SK-N-SH (cell line): ENCODE measurements around the gene WBP2. TPM values are rescaled to one million over a fixed set of nuclear protein-coding genes. Genes with fewer than 3 reads are reported as not detected.

ENCODE experiments used
- CTCF ChIA-PET: fragments of 300-600, 350-600 bp; formaldehyde crosslinking; extraction: SDS; loops from one replicate; lab custom pipeline; 2021; lab: Yijun Ruan, JAX
- POLR2A ChIA-PET: fragments of 350-600 bp; sonication (Branson Sonifier 250); formaldehyde crosslinking; extraction: SDS; loops from one replicate; lab custom pipeline; 2020; ENCODE audit warnings: antibody characterized with exemption, inconsistent platforms; lab: Yijun Ruan, JAX
- DNase-seq: peaks from one replicate; pipeline ENCODE4 v3.0.0; 2012
- H2AFZ ChIP-seq: fragments of 200-600 bp; sonication (generic); 2 replicates; pipeline ENCODE4 v1.8.1; 2016; ENCODE audit warnings: antibody characterized with exemption, mild to moderate bottlenecking, low read depth
- H3F3A ChIP-seq: fragments of 200-600 bp; sonication (generic); replicated peaks from 2 replicates; pipeline ENCODE3; 2016; ENCODE audit warnings: antibody characterized with exemption, mild to moderate bottlenecking; ENCODE audit not compliant: insufficient read depth
- H3K27ac ChIP-seq, 2 experiments: fragments of 200-500 bp in 1 of 2; fragments of 200-600 bp in 1 of 2; sonication (Bioruptor generic) in 1 of 2; sonication (generic), shearing (Covaris generic) in 1 of 2; 2 replicates each; pipeline versions ENCODE4 v1.5.1 to v1.6.1; 2014 to 2016; ENCODE audit warnings: low read depth in 2 of 2, inconsistent platforms in 1 of 2, low read length in 1 of 2, mild to moderate bottlenecking in 1 of 2, mixed read lengths in 1 of 2
- H3K27me3 ChIP-seq: fragments of 200-600 bp; sonication (generic), shearing (Covaris generic); 2 replicates; pipeline ENCODE4 v1.6.1; 2016; ENCODE audit warnings: mixed run types; ENCODE audit not compliant: insufficient read depth
- H3K36me3 ChIP-seq, 2 experiments: fragments of 200-500 bp in 1 of 2; fragments of 200-600 bp in 1 of 2; sonication (Bioruptor generic) in 1 of 2; sonication (generic) in 1 of 2; replicated peaks in 1 of 2; 2 replicates each; pipeline versions ENCODE3 to v1.5.1; 2014 to 2016; ENCODE audit warnings: low read length in 1 of 2, mild to moderate bottlenecking in 1 of 2; ENCODE audit not compliant: insufficient read depth in 2 of 2, control insufficient read depth in 1 of 2
- H3K4me1 ChIP-seq, 2 experiments: fragments of 200-500 bp in 1 of 2; fragments of 200-600 bp in 1 of 2; sonication (Bioruptor generic) in 1 of 2; sonication (generic), shearing (Covaris generic) in 1 of 2; 2 replicates each; pipeline versions ENCODE4 v1.5.1 to v1.6.1; 2014 to 2016; ENCODE audit warnings: low read depth in 1 of 2, low read length in 1 of 2, mixed run types in 1 of 2; ENCODE audit not compliant: insufficient read depth in 2 of 2, control insufficient read depth in 1 of 2
- H3K4me2 ChIP-seq: fragments of 200-600 bp; sonication (generic), shearing (Covaris generic); 2 replicates; pipeline ENCODE4 v1.6.1; 2017; ENCODE audit warnings: mixed run types
- H3K4me3 ChIP-seq, 2 experiments: fragments of 200-500 bp in 1 of 2; fragments of 200-600 bp in 1 of 2; sonication (Bioruptor generic) in 1 of 2; sonication (generic), shearing (Covaris generic) in 1 of 2; 2 replicates each; pipeline versions ENCODE4 v1.5.1 to v1.8.1; 2014 to 2016; ENCODE audit warnings: low read depth in 2 of 2, inconsistent platforms in 1 of 2, low read length in 1 of 2, mild to moderate bottlenecking in 1 of 2, mixed read lengths in 1 of 2, moderate library complexity in 1 of 2
- H3K79me2 ChIP-seq: fragments of 200-600 bp; sonication (generic); 2 replicates; pipeline ENCODE4 v1.8.1; 2017; ENCODE audit warnings: mild to moderate bottlenecking; ENCODE audit not compliant: insufficient read depth
- H3K9ac ChIP-seq: fragments of 200-600 bp; sonication (generic); 2 replicates; pipeline ENCODE4 v1.6.1; 2017; ENCODE audit warnings: mixed run types
- H3K9me2 ChIP-seq: fragments of 200-600 bp; sonication (generic); 2 replicates; pipeline ENCODE4 v1.6.1; 2017; ENCODE audit warnings: mixed run types
- H3K9me3 ChIP-seq: fragments of 200-600 bp; sonication (generic); 2 replicates; pipeline ENCODE4 v1.6.1; 2017; ENCODE audit warnings: mixed run types, mild to moderate bottlenecking, moderate library complexity
- H4K20me1 ChIP-seq: fragments of 200-600 bp; sonication (generic); 2 replicates; pipeline ENCODE4 v1.6.1; 2017; ENCODE audit warnings: mild to moderate bottlenecking, mixed run types; ENCODE audit not compliant: insufficient read depth
- EP300 ChIP-seq, 2 experiments: IDR thresholded peaks; 2 replicates each; pipeline versions ENCODE4 v1.4.0 to v1.6.1; 2012; ENCODE audit warnings: borderline replicate concordance in 1 of 2, low read depth in 1 of 2, low read length in 1 of 2
- FOSL2 ChIP-seq: IDR thresholded peaks from 2 replicates; pipeline ENCODE4 v1.4.0; 2012; ENCODE audit warnings: low read depth, mild to moderate bottlenecking, moderate library complexity, borderline replicate concordance
- FOXJ3 ChIP-seq: sonication (generic); formaldehyde crosslinking; IDR thresholded peaks from 2 replicates; pipeline ENCODE4 v1.5.1; 2020; ENCODE audit warnings: mild to moderate bottlenecking, missing genetic modification reagents
- FOXM1 ChIP-seq: IDR thresholded peaks from 2 replicates; pipeline ENCODE4 v1.4.0; 2012; ENCODE audit warnings: low read depth, mild to moderate bottlenecking
- GATA2 ChIP-seq: sonication (generic); formaldehyde crosslinking; IDR thresholded peaks from 2 replicates; pipeline ENCODE4 v1.5.0; 2020; ENCODE audit warnings: mild to moderate bottlenecking, missing genetic modification reagents
- JUND ChIP-seq: IDR thresholded peaks from 2 replicates; pipeline ENCODE4 v1.4.0; 2012
- MXI1 ChIP-seq: IDR thresholded peaks from 2 replicates; pipeline ENCODE4 v1.6.1; 2012; ENCODE audit warnings: mild to moderate bottlenecking, low read depth, low read length, improper control_type of control experiment
- POLR2AphosphoS5 ChIP-seq: IDR thresholded peaks from 2 replicates; pipeline ENCODE4 v1.6.1; 2012; ENCODE audit warnings: low read depth, low read length
- RXRA ChIP-seq: IDR thresholded peaks from 2 replicates; pipeline ENCODE4 v1.4.0; 2012; ENCODE audit warnings: low read depth, mild to moderate bottlenecking, borderline replicate concordance
- SIN3A ChIP-seq: IDR thresholded peaks from 2 replicates; pipeline ENCODE4 v1.6.1; 2012; ENCODE audit warnings: low read depth, mild to moderate bottlenecking, low read length, moderate library complexity, borderline replicate concordance
- SMC3 ChIP-seq: IDR thresholded peaks from 2 replicates; pipeline ENCODE4 v1.6.1; 2012; ENCODE audit warnings: low read depth, low read length, improper control_type of control experiment
- TAF1 ChIP-seq: IDR thresholded peaks from 2 replicates; pipeline ENCODE4 v1.6.1; 2012; ENCODE audit warnings: low read depth, mild to moderate bottlenecking, low read length, moderate library complexity, borderline replicate concordance
- YY1 ChIP-seq: IDR thresholded peaks from 2 replicates; pipeline ENCODE4 v1.4.0; 2012; ENCODE audit warnings: low read depth, mild to moderate bottlenecking
- WGBS: methylation state at CpG from one replicate; pipeline ENCODE4 v1.1.6; 2017; ENCODE audit warnings: low lambda C conversion rate; 5-methylcytosine and 5-hydroxymethylcytosine counted together
- polyA plus RNA-seq, 3 experiments: library from polyadenylated mRNA; depleted of rRNA; stranded (reverse); fragments of >200 nt; gene quantifications; 2 replicates each; pipeline ENCODE4 v1.2.3, GENCODE V29; 2012

The WBP2 gene
- polyA plus RNA-seq, 1 of the 3 experiments (the other 2 are of a cell fraction), result 55.8 TPM

- Histone ChIP-seq H3K27me3 (no peaks in the 10 kb centered on the region), H3K4me2 (no peak overlapping the region), H3K4me1 (peaks cover 5 to 46% of the 10 kb centered on the region in 2 experiments; a peak in 2 of 4 replicates), H3F3A (peaks cover 7% of the 10 kb centered on the region), H3K9ac (no peak overlapping the region), H4K20me1 (no peaks in the 10 kb centered on the region), H2AFZ (no peak overlapping the region), H3K4me3 (no peak overlapping the region), H3K9me3 (no peaks in the 10 kb centered on the region), H3K9me2 (no peaks in the 10 kb centered on the region), H3K27ac (peak overlapping the region in 1 of 2 experiments; percentile 39; a peak in 1 of 4 replicates), H3K79me2 (no peaks in the 10 kb centered on the region), H3K36me3 (peaks cover under 1 to 33% of the 10 kb centered on the region in 2 experiments)
- DNase-seq, result no peak
- POLR2A ChIA-PET, result interaction anchor here (1.2 to 3.3 kb wide), 3 partner anchors 19 to 46 kb away, joined by 6 to 31 read pairs (median 24); partner anchors contain the start of gene UNC13D
- no peak for TF ChIP-seq FOXM1
- no peak for TF ChIP-seq POLR2AphosphoS5
- CTCF ChIA-PET, result interaction anchor here (1.2 to 16.5 kb wide), 14 partner anchors 10 to 193 kb away, joined by 5 to 326 read pairs (median 56); partner anchors contain the start of genes GALK1, SMIM5, UNC13D and UNK
- 89% methylated on average over 12 of the region's 12 CpGs for WGBS
Measured at GRCh38 chr17:75825748-75826370, 29.3 kb downstream of the WBP2 start.

- Histone ChIP-seq H3F3A (peaks cover 7% of the 10 kb centered on the region), H3K36me3 (peaks cover 4 to 41% of the 10 kb centered on the region in 2 experiments), H3K4me2 (no peak overlapping the region), H3K4me3 (no peak overlapping the region), H4K20me1 (no peaks in the 10 kb centered on the region), H3K79me2 (no peaks in the 10 kb centered on the region), H3K9ac (no peak overlapping the region), H3K9me3 (no peaks in the 10 kb centered on the region), H2AFZ (no peak overlapping the region), H3K9me2 (no peaks in the 10 kb centered on the region), H3K27ac (peak overlapping the region in 1 of 2 experiments; percentile 39; a peak in 1 of 4 replicates), H3K27me3 (no peaks in the 10 kb centered on the region), H3K4me1 (peaks cover 5 to 49% of the 10 kb centered on the region in 2 experiments; a peak in 2 of 4 replicates)
- ChIA-PET CTCF (interaction anchor here (0.8 to 16.5 kb wide), 13 partner anchors 10 to 192 kb away, joined by 3 to 326 read pairs (median 24); partner anchors contain the start of genes GALK1, SMIM5, UNC13D and UNK), POLR2A (interaction anchor here (1.2 kb wide), 1 partner anchor 35 kb away, joined by 6 read pairs; no protein-coding TSS in a partner anchor)
- no peak for TF ChIP-seq POLR2AphosphoS5
- TF ChIP-seq SIN3A, result no peak
- TF ChIP-seq SMC3, result no peak
- no peak for TF ChIP-seq GATA2
- TF ChIP-seq FOSL2, result no peak
- no peak for TF ChIP-seq MXI1
- TF ChIP-seq FOXJ3 (CRISPR knock-in tag), result no peak
- TF ChIP-seq RXRA, result no peak
- TF ChIP-seq TAF1, result no peak
- DNase-seq, result no peak
- whole genome bisulfite sequencing, result 94% methylated on average over 12 of the region's 13 CpGs
Measured at GRCh38 chr17:75825149-75825552, 30.0 kb downstream of the WBP2 start.

GRCh38 chr17:75824666-75825065 is 30.5 kb downstream of the WBP2 start:
- Histone ChIP-seq H3K4me1 (peaks cover 5 to 49% of the 10 kb centered on the region in 2 experiments; a peak in 2 of 4 replicates), H3K4me3 (no peak overlapping the region), H3K9ac (no peak overlapping the region), H3K9me2 (no peaks in the 10 kb centered on the region), H3K36me3 (peaks cover 4 to 45% of the 10 kb centered on the region in 2 experiments)
- 69% methylated on average over 2 of the region's 2 CpGs for WGBS
- TF ChIP-seq YY1, result no peak
- no peak for TF ChIP-seq JUND
- TF ChIP-seq EP300 (IDR thresholded peaks at IDR 0.05; ENCODE audit: borderline replicate concordance in 1 of 2, low read depth in 1 of 2, low read length in 1 of 2), result no peak
- TF ChIP-seq, all 33 proteins: peak for 0
- Histone ChIP-seq H2AFZ (no peak overlapping the region), H3K79me2 (no peaks in the 10 kb centered on the region), H4K20me1 (no peaks in the 10 kb centered on the region), H3K27ac (no peak overlapping the region; a peak in 1 of 4 replicates), H3F3A (peaks cover 7% of the 10 kb centered on the region), H3K4me2 (no peak overlapping the region), H3K9me3 (no peaks in the 10 kb centered on the region), H3K27me3 (no peaks in the 10 kb centered on the region)
- POLR2A ChIA-PET, result no interaction called here
- no peak for DNase-seq
- CTCF ChIA-PET, result interaction anchor here (0.8 to 16.5 kb wide), 11 partner anchors 18 to 192 kb away, joined by 3 to 326 read pairs (median 19); partner anchors contain the start of genes GALK1, SMIM5, UNC13D and UNK
